HepG2 (cell line): Measurements from ENCODE around the gene PPFIA4. TPM values are rescaled to one million over a fixed set of nuclear protein-coding genes. Genes with fewer than 3 reads are reported as not detected.

Experiments used
- ATAC-seq: fragments of 200-7000 bp; cut with Tn5 transposase; 3 replicates; pipeline ENCODE4 v1.9.1; 2020; ENCODE audit warnings: mild to moderate bottlenecking, moderate library complexity
- BruUV-seq: library from RNA; stranded (reverse); fragments of 400-500 nt; replicated peaks from 2 replicates; lab custom pipeline; 2021; lab: Mats Ljungman, UMichigan
- CTCF ChIA-PET: fragments of 300-600 bp; formaldehyde crosslinking; extraction: SDS; loops from one replicate; lab custom pipeline; 2021; ENCODE audit warnings: low total read pairs, inconsistent platforms, low intra/inter-chr PET ratio; lab: Yijun Ruan, JAX
- POLR2A ChIA-PET: fragments of 350-600 bp; sonication (Branson Sonifier 250); formaldehyde crosslinking; loops from one replicate; lab custom pipeline; 2020; ENCODE audit warnings: antibody characterized with exemption, inconsistent platforms; lab: Yijun Ruan, JAX
- DNase-seq: peaks from one replicate; pipeline ENCODE4 v3.0.0-alpha.2; 2015; ENCODE audit warnings: low spot score
- FAIRE-seq: peaks from 3 replicates; lab custom pipeline; 2011; peaks lifted over from hg19 to GRCh38; lab: Jason Lieb, UNC
- H2AFZ ChIP-seq: one replicate; pipeline ENCODE4 v1.6.1; 2011; ENCODE audit warnings: low read length, inconsistent platforms
- H3K27ac ChIP-seq: fragments of 300-600 bp; 3 replicates; pipeline ENCODE4 v1.8.0; 2011; ENCODE audit warnings: mixed run types, mild to moderate bottlenecking, mixed read lengths, low read length, inconsistent platforms; ENCODE audit not compliant: insufficient read depth; ENCODE audit errors: extremely low read length
- H3K27me3 ChIP-seq, 2 experiments: fragments of 200-600 bp in 1 of 2; 2 replicates in 1 of 2; 3 replicates in 1 of 2; pipeline versions ENCODE4 v1.6.0 to v1.8.0; 2011; ENCODE audit warnings: low read length in 2 of 2, mild to moderate bottlenecking in 2 of 2, moderate library complexity in 2 of 2, inconsistent platforms in 1 of 2; ENCODE audit not compliant: insufficient read depth in 2 of 2, control insufficient read depth in 1 of 2
- H3K36me3 ChIP-seq, 2 experiments: fragments of 200-600 bp in 1 of 2; replicated peaks in 1 of 2; 2 replicates in 1 of 2; 3 replicates in 1 of 2; pipeline versions ENCODE4 v1.5.1 to v1.8.0; 2011; ENCODE audit warnings: low read length in 2 of 2, inconsistent platforms in 1 of 2; ENCODE audit not compliant: insufficient read depth in 2 of 2, control insufficient read depth in 1 of 2
- H3K4me1 ChIP-seq: 2 replicates; pipeline ENCODE4 v1.5.1; 2012; ENCODE audit warnings: low read length, inconsistent platforms; ENCODE audit not compliant: insufficient read depth
- H3K4me2 ChIP-seq: 2 replicates; pipeline ENCODE4 v1.6.0; 2011; ENCODE audit warnings: low read depth, low read length, inconsistent platforms
- H3K4me3 ChIP-seq, 3 experiments: fragments of 200-600 bp in 1 of 3; sonication (generic), shearing (Covaris generic) in 1 of 3; replicated peaks in 1 of 3; 2 replicates each; pipeline ENCODE4 v1.5.1; 2011 to 2016; ENCODE audit warnings: low read length in 3 of 3, inconsistent platforms in 2 of 3, low read depth in 2 of 3, mild to moderate bottlenecking in 2 of 3, control low read depth in 1 of 3, mixed read lengths in 1 of 3; ENCODE audit not compliant: insufficient read depth in 1 of 3
- H3K79me2 ChIP-seq: one replicate; pipeline ENCODE4 v1.6.1; 2011; ENCODE audit warnings: low read length, inconsistent platforms; ENCODE audit not compliant: insufficient read depth
- H3K9ac ChIP-seq: 2 replicates; pipeline ENCODE4 v1.6.0; 2011; ENCODE audit warnings: mild to moderate bottlenecking, low read depth, low read length, inconsistent platforms; ENCODE audit not compliant: insufficient read depth
- H3K9me3 ChIP-seq: 2 replicates; pipeline ENCODE4 v1.5.1; 2012; ENCODE audit warnings: mild to moderate bottlenecking, low read length
- H4K20me1 ChIP-seq: 2 replicates; pipeline ENCODE4 v1.6.0; 2011; ENCODE audit warnings: inconsistent platforms, mild to moderate bottlenecking, low read length, moderate library complexity; ENCODE audit not compliant: insufficient read depth
- GZF1 ChIP-seq: sonication (generic); formaldehyde crosslinking; IDR thresholded peaks from 2 replicates; pipeline ENCODE4 v1.5.1; 2020; ENCODE audit warnings: mild to moderate bottlenecking, missing genetic modification reagents
- HES4 ChIP-seq: sonication (generic); formaldehyde crosslinking; IDR thresholded peaks from 2 replicates; pipeline ENCODE4 v1.9.0; 2021; ENCODE audit warnings: mild to moderate bottlenecking, missing genetic modification reagents, borderline replicate concordance
- MED1 ChIP-seq: sonication (generic); formaldehyde crosslinking; IDR thresholded peaks from 2 replicates; pipeline ENCODE4 v1.4.0; 2020; ENCODE audit warnings: missing genetic modification reagents
- RBM22 ChIP-seq: fragments of 200-400 bp; formaldehyde crosslinking; optimal IDR thresholded peaks from 2 replicates; pipeline ENCODE3; 2017; ENCODE audit warnings: mild to moderate bottlenecking, low read length, moderate library complexity
- SAP130 ChIP-seq: IDR thresholded peaks from 2 replicates; pipeline ENCODE4 v1.6.1; 2016; ENCODE audit warnings: low read depth
- SMARCE1 ChIP-seq: fragments of 450-650 bp; IDR thresholded peaks from 2 replicates; pipeline ENCODE4 v1.6.1; 2017; ENCODE audit warnings: borderline replicate concordance
- SNAI1 ChIP-seq: sonication (generic); formaldehyde crosslinking; IDR thresholded peaks from 2 replicates; pipeline ENCODE4 v1.5.0; 2020; ENCODE audit warnings: mild to moderate bottlenecking, missing genetic modification reagents, borderline replicate concordance
- ZMYM3 ChIP-seq: sonication (generic); formaldehyde crosslinking; IDR thresholded peaks from 2 replicates; pipeline ENCODE4 v1.5.1; 2020; ENCODE audit warnings: mild to moderate bottlenecking, missing genetic modification reagents
- ZNF407 ChIP-seq: sonication (generic); formaldehyde crosslinking; IDR thresholded peaks from one replicate; pipeline ENCODE4 v1.5.1; 2020; ENCODE audit warnings: mild to moderate bottlenecking, missing genetic modification reagents; ENCODE audit errors: not compliant biosample characterization
- ZNF589 ChIP-seq: sonication (generic); formaldehyde crosslinking; conservative IDR thresholded peaks from 2 replicates; pipeline ENCODE4 v1.8.0; 2022; ENCODE audit warnings: mild to moderate bottlenecking, moderate library complexity, missing genetic modification reagents
- WGBS: methylation state at CpG from one replicate; pipeline ENCODE4 v1.1.6; 2017; ENCODE audit warnings: low lambda C conversion rate; 5-methylcytosine and 5-hydroxymethylcytosine counted together
- in situ Hi-C: cut with HindIII; loops from 2 replicates; pipeline ENCODE4 v1.10.0; 2017; ENCODE audit warnings: low pct_unique_long_range_greater_than_20kb; ENCODE audit not compliant: extremely low pct_ligation_motif_present
- intact Hi-C: fragments of 100-400 bp; cut with micrococcal nuclease; formaldehyde crosslinking; loops from one replicate; pipeline ENCODE4 v1.10.0; 2022; ENCODE audit not compliant: unreplicated experiment
- polyA plus RNA-seq, 8 experiments: library from polyadenylated mRNA; depleted of rRNA in 3 of 8; stranded (reverse) in 7 of 8; unstranded in 1 of 8; fragments of >200 nt; fragmentation: Illumina TruSeq in 4 of 8; extraction: Trizol in 4 of 8; gene quantifications; 2 replicates each; pipeline versions ENCODE4 v1.2.1 to v1.2.3, GENCODE V29; 2011 to 2016; ENCODE audit warnings: low read depth in 4 of 8, missing spikeins in 1 of 8, mixed read lengths in 1 of 8; ENCODE audit not compliant: insufficient read depth in 1 of 8
- total RNA-seq, 5 experiments: library from RNA; depleted of rRNA; stranded (reverse); fragments of >200 nt; fragmentation: Illumina TruSeq; extraction: Trizol; gene quantifications; 2 replicates each; pipeline ENCODE4 v1.2.3, GENCODE V29; 2016; ENCODE audit warnings: low read depth in 1 of 5
- TF ChIP-seq, protein P1 (sequence below): sonication (generic); formaldehyde crosslinking; IDR thresholded peaks from 2 replicates; pipeline ENCODE4 v1.5.0; 2020; ENCODE audit warnings: mild to moderate bottlenecking, missing genetic modification reagents
- TF ChIP-seq, protein P2 (sequence below): IDR thresholded peaks from 2 replicates; pipeline ENCODE4 v1.6.1; 2016; ENCODE audit warnings: mild to moderate bottlenecking

The PPFIA4 gene
- total and polyA plus RNA-seq, 2 of the 13 experiments (the other 11 are each of a cell fraction or from before 2014, with no cell fraction given): 6.4 TPM; not detected in 1

- H3K9me3 ChIP-seq: no peaks in the 10 kb centered on the region
- ChIA-PET CTCF (no interaction called here), POLR2A (no interaction called here)
- no peak overlapping the region for H3K4me2 ChIP-seq
- H3K36me3 ChIP-seq: no peaks in the 10 kb centered on the region
- in situ Hi-C loops: no loop called here
- 55% methylated on average over 7 of the region's 7 CpGs for WGBS
- H3K4me3 ChIP-seq: no peak overlapping the region
- intact Hi-C loops: no loop called here
- no peak overlapping the region for H3K27ac ChIP-seq
- ATAC-seq (no peak), FAIRE-seq (no peak), DNase-seq (no peak)
- no peaks in the 10 kb centered on the region for H3K4me1 ChIP-seq
- 0 out of 2 replicates have a peak, but pooled peaks cover 1% of the 10 kb centered on the region for H4K20me1 ChIP-seq
- peaks cover under 1 to 15% of the 10 kb centered on the region in 2 experiments; a peak in 4 of 5 replicates for H3K27me3 ChIP-seq
- H3K9ac ChIP-seq: no peak overlapping the region
- BruUV-seq: no TSS peak
- no peaks in the 10 kb centered on the region for H3K79me2 ChIP-seq
- no peak overlapping the region for H2AFZ ChIP-seq
- TF ChIP-seq, protein P1, sequence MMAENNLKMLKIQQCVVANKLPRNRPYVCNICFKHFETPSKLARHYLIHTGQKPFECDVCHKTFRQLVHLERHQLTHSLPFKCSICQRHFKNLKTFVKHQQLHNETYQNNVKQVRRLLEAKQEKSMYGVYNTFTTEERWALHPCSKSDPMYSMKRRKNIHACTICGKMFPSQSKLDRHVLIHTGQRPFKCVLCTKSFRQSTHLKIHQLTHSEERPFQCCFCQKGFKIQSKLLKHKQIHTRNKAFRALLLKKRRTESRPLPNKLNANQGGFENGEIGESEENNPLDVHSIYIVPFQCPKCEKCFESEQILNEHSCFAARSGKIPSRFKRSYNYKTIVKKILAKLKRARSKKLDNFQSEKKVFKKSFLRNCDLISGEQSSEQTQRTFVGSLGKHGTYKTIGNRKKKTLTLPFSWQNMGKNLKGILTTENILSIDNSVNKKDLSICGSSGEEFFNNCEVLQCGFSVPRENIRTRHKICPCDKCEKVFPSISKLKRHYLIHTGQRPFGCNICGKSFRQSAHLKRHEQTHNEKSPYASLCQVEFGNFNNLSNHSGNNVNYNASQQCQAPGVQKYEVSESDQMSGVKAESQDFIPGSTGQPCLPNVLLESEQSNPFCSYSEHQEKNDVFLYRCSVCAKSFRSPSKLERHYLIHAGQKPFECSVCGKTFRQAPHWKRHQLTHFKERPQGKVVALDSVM (CRISPR knock-in tag): no peak
- TF ChIP-seq ZNF589 (CRISPR knock-in tag) (no peak), HES4 (CRISPR knock-in tag) (no peak), SMARCE1 (no peak), GZF1 (CRISPR knock-in tag) (no peak), SAP130 (no peak), SNAI1 (CRISPR knock-in tag) (no peak), ZNF407 (CRISPR knock-in tag) (no peak), ZMYM3 (CRISPR knock-in tag) (no peak), RBM22 (no peak), MED1 (CRISPR knock-in tag) (no peak)
- TF ChIP-seq, protein P2, sequence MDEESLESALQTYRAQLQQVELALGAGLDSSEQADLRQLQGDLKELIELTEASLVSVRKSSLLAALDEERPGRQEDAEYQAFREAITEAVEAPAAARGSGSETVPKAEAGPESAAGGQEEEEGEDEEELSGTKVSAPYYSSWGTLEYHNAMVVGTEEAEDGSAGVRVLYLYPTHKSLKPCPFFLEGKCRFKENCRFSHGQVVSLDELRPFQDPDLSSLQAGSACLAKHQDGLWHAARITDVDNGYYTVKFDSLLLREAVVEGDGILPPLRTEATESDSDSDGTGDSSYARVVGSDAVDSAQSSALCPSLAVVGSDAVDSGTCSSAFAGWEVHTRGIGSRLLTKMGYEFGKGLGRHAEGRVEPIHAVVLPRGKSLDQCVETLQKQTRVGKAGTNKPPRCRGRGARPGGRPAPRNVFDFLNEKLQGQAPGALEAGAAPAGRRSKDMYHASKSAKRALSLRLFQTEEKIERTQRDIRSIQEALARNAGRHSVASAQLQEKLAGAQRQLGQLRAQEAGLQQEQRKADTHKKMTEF (CRISPR knock-in tag): no peak
Measured at GRCh38 chr1:203044546-203045250, 18.4 kb downstream of the PPFIA4 start.
